ENCODE results near the gene CAP2. TPM values are rescaled to one million over a fixed set of nuclear protein-coding genes. Genes with fewer than 3 reads are reported as not detected.

The CAP2 gene
- total RNA-seq, 1 experiment from 2014 or later: 11.5 TPM

DNA sequence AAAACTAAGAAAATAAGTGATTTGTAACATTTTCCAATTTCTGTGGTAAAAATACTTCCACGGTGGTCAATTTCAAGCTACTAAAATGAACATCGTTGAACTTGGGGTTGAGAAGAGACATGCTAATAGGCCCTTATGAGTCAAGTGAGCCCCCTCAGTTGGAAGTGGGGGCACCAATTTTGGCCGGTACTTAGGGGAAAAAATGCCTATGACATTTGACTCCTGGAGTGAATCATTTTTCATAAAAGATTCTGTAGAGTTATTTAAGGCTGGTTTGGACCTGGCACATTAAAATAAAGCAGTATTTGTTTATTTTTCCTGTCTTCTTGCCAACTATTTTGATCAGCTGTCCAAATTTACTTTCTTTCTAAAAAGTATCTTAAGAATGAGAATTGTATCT is 32.4 kb upstream of the CAP2 start:
- Mint-ChIP-seq H3K27ac (no peak overlapping the region), H3K27me3 (ENCODE audit: low read depth) (no peaks in the 10 kb centered on the region), H3K4me3 (no peak overlapping the region), H3K4me1 (no peaks in the 10 kb centered on the region), H3K9me3 (no peaks in the 10 kb centered on the region; a peak in 2 of 5 replicates), H3K36me3 (ENCODE audit: insufficient read depth in 1 of 3, low read depth in 3 of 3) (no peaks in the 10 kb centered on the region; a peak in 1 of 7 replicates)
- Histone ChIP-seq H3K79me1 (ENCODE audit: insufficient read depth, low read depth, low read length, poor library complexity, severe bottlenecking) (no peaks in the 10 kb centered on the region), H3K56ac (ENCODE audit: insufficient read length, low read depth, low read length) (no peak overlapping the region), H3K4ac (ENCODE audit: low read depth, low read length) (no peak overlapping the region), H3K79me2 (ENCODE audit: insufficient read depth, low read length) (no peaks in the 10 kb centered on the region), H2AFZ (ENCODE audit: low read length) (no peak overlapping the region), H4K8ac (replicated peaks; ENCODE audit: insufficient read length, low read depth, low read length) (no peak overlapping the region), H3K4me1 (ENCODE audit: insufficient read depth, low read length) (no peaks in the 10 kb centered on the region), H3K27ac (ENCODE audit: insufficient read length, low read depth, low read length) (no peak overlapping the region), H3K18ac (ENCODE audit: insufficient read length, low read depth, low read length) (no peak overlapping the region), H3K23ac (ENCODE audit: insufficient read length, low read depth, low read length) (no peak overlapping the region), H3K27me3 (ENCODE audit: insufficient read depth, low read length) (no peaks in the 10 kb centered on the region), H2BK15ac (ENCODE audit: low read depth, low read length) (no peak overlapping the region), H3K14ac (ENCODE audit: insufficient read depth, low read length) (no peak overlapping the region), H3K9ac (ENCODE audit: extremely low read depth, insufficient read length, low read length) (no peak overlapping the region), H3K9me3 (ENCODE audit: control insufficient read depth, low read depth, low read length) (no peaks in the 10 kb centered on the region), H4K5ac (ENCODE audit: insufficient read length, low read depth, low read length) (no peak overlapping the region), H2BK120ac (ENCODE audit: low read depth, low read length, poor library complexity, severe bottlenecking) (no peak overlapping the region), H4K20me1 (ENCODE audit: control insufficient read depth, insufficient read depth, insufficient read length) (no peaks in the 10 kb centered on the region), H3T11ph (ENCODE audit: low read length) (no peak overlapping the region), H3K23me2 (ENCODE audit: insufficient read length, low read depth, low read length, poor library complexity, severe bottlenecking) (no peaks in the 10 kb centered on the region), H2BK12ac (ENCODE audit: insufficient read length, low read depth, low read length) (no peak overlapping the region), H2BK20ac (ENCODE audit: low read depth, low read length, poor library complexity, severe bottlenecking) (no peak overlapping the region), H2BK5ac (ENCODE audit: insufficient read length, low read length) (no peak overlapping the region), H4K91ac (ENCODE audit: insufficient read length, low read depth, low read length) (no peak overlapping the region), H3K4me2 (ENCODE audit: insufficient read depth, insufficient read length, low read length) (no peak overlapping the region), H2AK5ac (ENCODE audit: insufficient read length, low read length) (no peak overlapping the region)
- no CpG with 5 or more reads among the region's 3 CpGs for WGBS (ENCODE audit: extremely low coverage, insufficient read length, low lambda C conversion rate)
- TF ChIP-seq, protein P1, sequence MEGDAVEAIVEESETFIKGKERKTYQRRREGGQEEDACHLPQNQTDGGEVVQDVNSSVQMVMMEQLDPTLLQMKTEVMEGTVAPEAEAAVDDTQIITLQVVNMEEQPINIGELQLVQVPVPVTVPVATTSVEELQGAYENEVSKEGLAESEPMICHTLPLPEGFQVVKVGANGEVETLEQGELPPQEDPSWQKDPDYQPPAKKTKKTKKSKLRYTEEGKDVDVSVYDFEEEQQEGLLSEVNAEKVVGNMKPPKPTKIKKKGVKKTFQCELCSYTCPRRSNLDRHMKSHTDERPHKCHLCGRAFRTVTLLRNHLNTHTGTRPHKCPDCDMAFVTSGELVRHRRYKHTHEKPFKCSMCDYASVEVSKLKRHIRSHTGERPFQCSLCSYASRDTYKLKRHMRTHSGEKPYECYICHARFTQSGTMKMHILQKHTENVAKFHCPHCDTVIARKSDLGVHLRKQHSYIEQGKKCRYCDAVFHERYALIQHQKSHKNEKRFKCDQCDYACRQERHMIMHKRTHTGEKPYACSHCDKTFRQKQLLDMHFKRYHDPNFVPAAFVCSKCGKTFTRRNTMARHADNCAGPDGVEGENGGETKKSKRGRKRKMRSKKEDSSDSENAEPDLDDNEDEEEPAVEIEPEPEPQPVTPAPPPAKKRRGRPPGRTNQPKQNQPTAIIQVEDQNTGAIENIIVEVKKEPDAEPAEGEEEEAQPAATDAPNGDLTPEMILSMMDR (conservative IDR thresholded peaks at IDR 0.05): no peak
- no peak for DNase-seq
